ENCODE results near the gene CREB3L2.

- no peak for TF ChIP-seq CTCF (conservative IDR thresholded peaks at IDR 0.05; ENCODE audit: low read depth, low read length)
- no peak for TF ChIP-seq MXI1 (IDR thresholded peaks at IDR 0.05; ENCODE audit: borderline replicate concordance, low read depth, low read length)
- TF ChIP-seq SMC3 (IDR thresholded peaks at IDR 0.05; ENCODE audit: low read depth, low read length) = no peak
- TF ChIP-seq POLR2A (IDR thresholded peaks at IDR 0.05; ENCODE audit: low read depth, low read length) = no peak
- no peak for TF ChIP-seq CEBPB (IDR thresholded peaks at IDR 0.05; ENCODE audit: low read depth, low read length)
- TF ChIP-seq BHLHE40 (IDR thresholded peaks at IDR 0.05; ENCODE audit: low read depth, low read length) = no peak
- no peak for TF ChIP-seq USF2 (IDR thresholded peaks at IDR 0.05; ENCODE audit: low read depth, low read length)
- no peak for TF ChIP-seq RAD21 (IDR thresholded peaks at IDR 0.05; ENCODE audit: low read length)
- TF ChIP-seq RFX5 (IDR thresholded peaks at IDR 0.05; ENCODE audit: low read depth, low read length) = no peak
- TF ChIP-seq MAZ (IDR thresholded peaks at IDR 0.05; ENCODE audit: borderline replicate concordance, low read depth, low read length) = no peak
- TF ChIP-seq NFE2L2 (IDR thresholded peaks at IDR 0.05; ENCODE audit: low read depth, low read length) = no peak
These were observed 87.9 kb downstream of the CREB3L2 start for GRCh38 chr7:137913985-137914384.
